Measurements from ENCODE around the gene UNG. TPM values are rescaled to one million over a fixed set of nuclear protein-coding genes. Genes with fewer than 3 reads are reported as not detected.

Gene UNG
- total RNA-seq, 2 donors from 2014 or later, result 9.1 to 11.0 TPM

DNA sequence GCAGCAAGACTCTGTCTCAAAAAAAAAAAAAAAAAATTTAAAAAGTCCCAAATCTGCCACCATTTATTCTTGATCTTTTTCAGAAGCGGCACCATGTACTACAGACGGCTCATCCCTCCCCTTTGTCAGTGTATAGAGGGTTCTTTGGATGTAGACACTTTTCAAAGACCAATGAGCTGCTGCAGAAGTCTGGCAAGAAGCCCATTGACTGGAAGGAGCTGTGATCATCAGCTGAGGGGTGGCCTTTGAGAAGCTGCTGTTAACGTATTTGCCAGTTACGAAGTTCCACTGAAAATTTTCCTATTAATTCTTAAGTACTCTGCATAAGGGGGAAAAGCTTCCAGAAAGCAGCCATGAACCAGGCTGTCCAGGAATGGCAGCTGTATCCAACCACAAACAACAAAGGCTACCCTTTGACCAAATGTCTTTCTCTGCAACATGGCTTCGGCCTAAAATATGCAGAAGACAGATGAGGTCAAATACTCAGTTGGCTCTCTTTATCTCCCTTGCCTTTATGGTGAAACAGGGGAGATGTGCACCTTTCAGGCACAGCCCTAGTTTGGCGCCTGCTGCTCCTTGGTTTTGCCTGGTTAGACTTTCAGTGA, 12.5 kb downstream of the UNG start:
- TF ChIP-seq, protein P1, sequence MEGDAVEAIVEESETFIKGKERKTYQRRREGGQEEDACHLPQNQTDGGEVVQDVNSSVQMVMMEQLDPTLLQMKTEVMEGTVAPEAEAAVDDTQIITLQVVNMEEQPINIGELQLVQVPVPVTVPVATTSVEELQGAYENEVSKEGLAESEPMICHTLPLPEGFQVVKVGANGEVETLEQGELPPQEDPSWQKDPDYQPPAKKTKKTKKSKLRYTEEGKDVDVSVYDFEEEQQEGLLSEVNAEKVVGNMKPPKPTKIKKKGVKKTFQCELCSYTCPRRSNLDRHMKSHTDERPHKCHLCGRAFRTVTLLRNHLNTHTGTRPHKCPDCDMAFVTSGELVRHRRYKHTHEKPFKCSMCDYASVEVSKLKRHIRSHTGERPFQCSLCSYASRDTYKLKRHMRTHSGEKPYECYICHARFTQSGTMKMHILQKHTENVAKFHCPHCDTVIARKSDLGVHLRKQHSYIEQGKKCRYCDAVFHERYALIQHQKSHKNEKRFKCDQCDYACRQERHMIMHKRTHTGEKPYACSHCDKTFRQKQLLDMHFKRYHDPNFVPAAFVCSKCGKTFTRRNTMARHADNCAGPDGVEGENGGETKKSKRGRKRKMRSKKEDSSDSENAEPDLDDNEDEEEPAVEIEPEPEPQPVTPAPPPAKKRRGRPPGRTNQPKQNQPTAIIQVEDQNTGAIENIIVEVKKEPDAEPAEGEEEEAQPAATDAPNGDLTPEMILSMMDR (IDR thresholded peaks at IDR 0.05), result no peak
- no peaks in the 10 kb centered on the region for H3K27me3 ChIP-seq (replicated peaks; ENCODE audit: insufficient read depth)
- no peaks in the 10 kb centered on the region for H3K9me3 ChIP-seq
- no peak overlapping the region for H3K4me3 ChIP-seq
- H3K4me1 ChIP-seq (ENCODE audit: control insufficient read depth in 1 of 2, low read depth in 2 of 2), result peaks cover 6 to 32% of the 10 kb centered on the region in 2 donors
- H3K27ac ChIP-seq, result peak overlapping the region in 1 of 2 donors; percentile 92
- ATAC-seq (ENCODE audit: insufficient number of reproducible peaks, low FRiP score, low read depth) (no peak), DNase-seq (ENCODE audit: low spot score) (no peak)
- H3K36me3 ChIP-seq, result peaks cover 11% of the 10 kb centered on the region

DNA sequence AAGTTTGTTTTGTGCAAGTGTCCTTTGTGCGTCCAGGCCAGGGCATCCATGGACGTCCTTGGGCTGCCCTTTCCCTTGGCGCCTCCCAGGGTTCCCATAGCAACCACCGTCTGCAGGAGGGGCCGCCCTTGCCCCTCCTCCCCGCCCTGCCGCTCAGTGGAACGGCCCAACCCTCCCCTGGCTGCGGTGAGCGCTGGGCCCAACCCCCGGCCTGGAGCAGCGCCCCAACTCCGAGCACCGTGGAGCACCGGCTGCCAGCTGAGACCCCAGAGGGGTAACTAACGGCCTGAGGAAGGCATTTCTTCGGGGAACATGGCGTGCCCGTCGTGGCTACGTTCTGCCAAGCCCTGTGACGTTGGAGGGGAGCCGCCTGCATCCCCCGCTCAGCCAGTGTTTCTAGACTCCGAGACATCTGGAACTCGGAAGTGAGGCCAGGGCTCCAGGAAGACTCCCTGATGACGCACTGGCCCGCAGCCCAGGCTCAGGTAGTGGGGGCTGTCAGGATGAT, 13.6 kb downstream of the UNG start:
- DNase-seq (ENCODE audit: low spot score) (peak; percentile 76), ATAC-seq (ENCODE audit: insufficient number of reproducible peaks, low FRiP score, low read depth) (peak; percentile 93)
- TF ChIP-seq, protein P1 (IDR thresholded peaks at IDR 0.05), result no peak
- Histone ChIP-seq H3K27me3 (replicated peaks; ENCODE audit: insufficient read depth) (no peaks in the 10 kb centered on the region), H3K27ac (peak overlapping the region; percentile 92 to 93), H3K4me3 (peak overlapping the region; percentile 85), H3K9me3 (no peaks in the 10 kb centered on the region), H3K4me1 (ENCODE audit: control insufficient read depth in 1 of 2, low read depth in 2 of 2) (peaks cover 12 to 40% of the 10 kb centered on the region in 2 donors), H3K36me3 (peaks cover 8% of the 10 kb centered on the region)

DNA sequence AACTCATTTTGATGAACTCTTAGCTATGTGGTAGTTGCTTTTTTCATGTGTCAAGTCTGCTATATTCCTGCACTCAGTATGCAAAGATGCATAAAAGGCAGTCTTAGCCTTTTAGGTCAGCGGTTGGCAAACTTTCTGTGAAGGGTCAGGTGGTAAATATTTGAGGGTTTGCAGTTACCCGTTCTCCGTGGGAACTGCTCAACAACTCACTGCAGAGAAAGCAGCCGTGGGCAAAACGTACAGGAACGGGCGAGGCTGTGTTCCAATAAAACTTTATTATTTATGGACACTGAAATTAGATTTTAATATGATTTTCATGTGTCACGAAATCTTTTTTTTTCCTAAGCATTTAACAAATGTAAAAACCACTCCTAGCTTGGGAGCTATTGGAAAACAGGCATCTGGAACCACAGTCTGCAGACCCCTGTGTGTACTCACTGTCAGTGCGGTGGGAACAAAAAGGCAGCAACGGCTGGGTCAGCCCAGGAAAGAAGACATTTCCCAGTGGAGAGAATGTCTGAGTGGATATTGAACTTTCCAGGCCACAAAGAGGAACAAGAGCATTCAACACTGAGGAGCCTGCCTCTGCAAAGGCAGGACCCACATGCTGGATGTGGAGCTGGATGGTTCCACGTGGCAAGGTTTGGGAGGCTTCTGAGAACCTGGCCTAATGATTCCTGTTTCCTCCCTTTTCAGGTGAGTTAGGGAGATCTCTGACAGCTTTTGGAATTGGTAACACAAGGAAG, 15.5 kb downstream of the UNG start:
- Histone ChIP-seq H3K4me1 (ENCODE audit: control insufficient read depth in 1 of 2, low read depth in 2 of 2) (peaks cover 15 to 50% of the 10 kb centered on the region in 2 donors), H3K27me3 (replicated peaks; ENCODE audit: insufficient read depth) (no peaks in the 10 kb centered on the region), H3K36me3 (peaks cover 5% of the 10 kb centered on the region), H3K9me3 (no peaks in the 10 kb centered on the region), H3K4me3 (no peak overlapping the region), H3K27ac (no peak overlapping the region)
- TF ChIP-seq, protein P1 (IDR thresholded peaks at IDR 0.05), result no peak
- ATAC-seq (ENCODE audit: insufficient number of reproducible peaks, low FRiP score, low read depth) (no peak), DNase-seq (ENCODE audit: low spot score) (no peak)

DNA sequence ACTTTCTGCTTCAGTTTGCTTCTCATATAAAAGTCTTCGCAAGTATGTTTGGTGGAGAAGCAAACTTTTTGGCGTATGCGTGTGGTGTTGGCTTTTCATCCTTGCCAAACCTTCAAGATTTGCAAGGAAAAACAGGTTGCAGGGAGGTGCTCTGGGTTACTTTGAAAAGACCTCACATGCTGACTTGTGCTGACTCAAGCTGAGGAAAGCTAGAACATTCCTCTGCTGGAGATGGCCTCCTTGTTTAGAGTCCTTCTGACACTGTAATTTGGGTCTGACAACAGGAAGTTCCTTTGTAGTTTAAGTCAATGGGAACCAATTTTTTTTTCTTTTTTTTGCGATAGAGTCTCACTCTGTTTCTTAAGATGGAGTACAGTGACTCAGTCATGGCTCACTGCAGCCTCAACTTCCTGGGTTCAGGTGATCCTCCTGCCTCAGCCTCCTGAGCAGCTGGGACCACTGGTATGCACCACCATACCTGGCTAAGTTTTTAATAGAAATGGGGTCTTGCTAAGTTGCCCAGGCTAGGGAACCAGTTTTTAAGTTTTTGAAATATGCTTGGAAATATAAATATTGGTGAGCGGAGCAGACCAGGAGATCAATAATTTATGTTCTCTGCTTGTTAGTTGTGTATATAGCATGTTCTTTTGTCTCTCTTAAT, 16.4 kb downstream of the UNG start:
- ATAC-seq (ENCODE audit: insufficient number of reproducible peaks, low FRiP score, low read depth), result no peak

More for the DNA sequence above, 16.4 kb downstream of the UNG start:
- Histone ChIP-seq H3K4me3 (no peak overlapping the region), H3K27ac (no peak overlapping the region), H3K36me3 (no peaks in the 10 kb centered on the region), H3K9me3 (no peaks in the 10 kb centered on the region), H3K4me1 (ENCODE audit: control insufficient read depth in 1 of 2, low read depth in 2 of 2) (peaks cover 15 to 50% of the 10 kb centered on the region in 2 donors), H3K27me3 (replicated peaks; ENCODE audit: insufficient read depth) (no peaks in the 10 kb centered on the region)
- no peak for DNase-seq (ENCODE audit: low spot score)
- TF ChIP-seq, protein P1 (IDR thresholded peaks at IDR 0.05), result no peak

Measured in thoracic aorta (tissue), 2 donors.